Vagina (tissue), 2 donors: ENCODE results near the gene PUS3. TPM values are rescaled to one million over a fixed set of nuclear protein-coding genes. Genes with fewer than 3 reads are reported as not detected.

Experiments
- DNase-seq, 2 donors: peaks; one replicate each; pipeline ENCODE4 v3.0.0-alpha.2; 2017; ENCODE audit errors: extremely low spot score in 2 of 2
- H3K27ac ChIP-seq: fragments of 200-600 bp; sonication (generic); one replicate; pipeline ENCODE4 v1.5.1; 2019
- H3K27me3 ChIP-seq: fragments of 200-600 bp; sonication (generic); one replicate; pipeline ENCODE4 v1.5.1; 2019
- H3K36me3 ChIP-seq, 2 donors: fragments of 200-600 bp; sonication (generic); one replicate each; pipeline ENCODE4 v1.5.1; 2017 to 2019
- H3K4me1 ChIP-seq: fragments of 200-600 bp; sonication (generic); one replicate; pipeline ENCODE4 v1.5.1; 2019
- H3K4me3 ChIP-seq, 2 donors: fragments of 200-600 bp; sonication (generic); 1 replicate in 1 of 2; 2 replicates in 1 of 2; pipeline ENCODE4 v1.5.1; 2016 to 2019
- H3K9me3 ChIP-seq: fragments of 200-600 bp; sonication (generic); one replicate; pipeline ENCODE4 v1.5.1; 2019
- POLR2A ChIP-seq, 2 donors: fragments of 450-650 bp; IDR thresholded peaks; one replicate each; pipeline ENCODE4 v1.6.1; 2017; ENCODE audit warnings: antibody characterized with exemption in 2 of 2, mild to moderate bottlenecking in 2 of 2, moderate library complexity in 2 of 2
- POLR2AphosphoS5 ChIP-seq, 2 donors: sonication (generic); formaldehyde crosslinking; IDR thresholded peaks; one replicate each; pipeline ENCODE4 v1.9.0; 2017; ENCODE audit warnings: antibody characterized with exemption in 2 of 2, mild to moderate bottlenecking in 2 of 2, low read depth in 1 of 2; ENCODE audit not compliant: insufficient read depth in 1 of 2
- intact Hi-C: fragments of 100-400 bp; cut with DNase I; formaldehyde crosslinking; loops from one replicate; pipeline ENCODE4 v1.15.1; 2023
- total RNA-seq: library from RNA; depleted of rRNA; stranded (reverse); fragments of >200 nt; gene quantifications from one replicate; pipeline ENCODE4 v1.2.3, GENCODE V29; 2016
- TF ChIP-seq, protein P1 (sequence below), 3 experiments: fragments of 450-650 bp in 2 of 3; fragments of 200-600 bp in 1 of 3; sonication (generic) in 1 of 3; IDR thresholded peaks; one replicate each; pipeline ENCODE4 v1.5.1; 2017 to 2019; ENCODE audit warnings: antibody characterized with exemption in 3 of 3, mild to moderate bottlenecking in 2 of 3, moderate library complexity in 2 of 3

Gene PUS3
- total RNA-seq, 1 donor from 2014 or later, result 8.1 TPM

GRCh38 chr11:125939081-125939521, 36.1 kb upstream of the PUS3 start:
- peak; percentile 61 to 79 for DNase-seq
- no peaks in the 10 kb centered on the region for H3K9me3 ChIP-seq
- TF ChIP-seq POLR2A (IDR thresholded peaks at IDR 0.05) (no peak), POLR2AphosphoS5 (IDR thresholded peaks at IDR 0.05; ENCODE audit: insufficient read depth in 1 of 2, low read depth in 1 of 2) (no peak)
- TF ChIP-seq, protein P1, sequence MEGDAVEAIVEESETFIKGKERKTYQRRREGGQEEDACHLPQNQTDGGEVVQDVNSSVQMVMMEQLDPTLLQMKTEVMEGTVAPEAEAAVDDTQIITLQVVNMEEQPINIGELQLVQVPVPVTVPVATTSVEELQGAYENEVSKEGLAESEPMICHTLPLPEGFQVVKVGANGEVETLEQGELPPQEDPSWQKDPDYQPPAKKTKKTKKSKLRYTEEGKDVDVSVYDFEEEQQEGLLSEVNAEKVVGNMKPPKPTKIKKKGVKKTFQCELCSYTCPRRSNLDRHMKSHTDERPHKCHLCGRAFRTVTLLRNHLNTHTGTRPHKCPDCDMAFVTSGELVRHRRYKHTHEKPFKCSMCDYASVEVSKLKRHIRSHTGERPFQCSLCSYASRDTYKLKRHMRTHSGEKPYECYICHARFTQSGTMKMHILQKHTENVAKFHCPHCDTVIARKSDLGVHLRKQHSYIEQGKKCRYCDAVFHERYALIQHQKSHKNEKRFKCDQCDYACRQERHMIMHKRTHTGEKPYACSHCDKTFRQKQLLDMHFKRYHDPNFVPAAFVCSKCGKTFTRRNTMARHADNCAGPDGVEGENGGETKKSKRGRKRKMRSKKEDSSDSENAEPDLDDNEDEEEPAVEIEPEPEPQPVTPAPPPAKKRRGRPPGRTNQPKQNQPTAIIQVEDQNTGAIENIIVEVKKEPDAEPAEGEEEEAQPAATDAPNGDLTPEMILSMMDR (IDR thresholded peaks at IDR 0.05), result no peak
- intact Hi-C loops, result no loop called here
- no peaks in the 10 kb centered on the region for H3K36me3 ChIP-seq
- H3K4me1 ChIP-seq, result peaks cover 22% of the 10 kb centered on the region
- no peak overlapping the region for H3K4me3 ChIP-seq
- H3K27me3 ChIP-seq, result no peaks in the 10 kb centered on the region
- H3K27ac ChIP-seq, result no peak overlapping the region

GRCh38 chr11:125938418-125938817, 35.4 kb upstream of the PUS3 start:
- TF ChIP-seq, protein P1 (IDR thresholded peaks at IDR 0.05), result no peak
- TF ChIP-seq POLR2A (IDR thresholded peaks at IDR 0.05), result no peak
- no peak for TF ChIP-seq POLR2AphosphoS5 (IDR thresholded peaks at IDR 0.05; ENCODE audit: insufficient read depth in 1 of 2, low read depth in 1 of 2)
- H3K9me3 ChIP-seq, result no peaks in the 10 kb centered on the region
- H3K27me3 ChIP-seq, result no peaks in the 10 kb centered on the region
- intact Hi-C loops, result no loop called here
- H3K4me1 ChIP-seq, result peaks cover 22% of the 10 kb centered on the region
- H3K36me3 ChIP-seq, result no peaks in the 10 kb centered on the region
- peak; percentile 72 to 81 for DNase-seq
- no peak overlapping the region for H3K4me3 ChIP-seq
- no peak overlapping the region for H3K27ac ChIP-seq

GRCh38 chr11:125935618-125936199, 32.7 kb upstream of the PUS3 start:
- peak in 1 of 2 donors; percentile 19 for TF ChIP-seq POLR2AphosphoS5 (IDR thresholded peaks at IDR 0.05; ENCODE audit: insufficient read depth in 1 of 2, low read depth in 1 of 2)
- TF ChIP-seq, protein P1 (IDR thresholded peaks at IDR 0.05), result no peak
- intact Hi-C loops, result no loop called here
- Histone ChIP-seq H3K9me3 (no peaks in the 10 kb centered on the region), H3K36me3 (no peaks in the 10 kb centered on the region), H3K4me3 (no peak overlapping the region), H3K4me1 (peaks cover 22% of the 10 kb centered on the region), H3K27me3 (no peaks in the 10 kb centered on the region), H3K27ac (peak overlapping the region; percentile 1)
- DNase-seq, result peak; percentile 64 to 86

DNA sequence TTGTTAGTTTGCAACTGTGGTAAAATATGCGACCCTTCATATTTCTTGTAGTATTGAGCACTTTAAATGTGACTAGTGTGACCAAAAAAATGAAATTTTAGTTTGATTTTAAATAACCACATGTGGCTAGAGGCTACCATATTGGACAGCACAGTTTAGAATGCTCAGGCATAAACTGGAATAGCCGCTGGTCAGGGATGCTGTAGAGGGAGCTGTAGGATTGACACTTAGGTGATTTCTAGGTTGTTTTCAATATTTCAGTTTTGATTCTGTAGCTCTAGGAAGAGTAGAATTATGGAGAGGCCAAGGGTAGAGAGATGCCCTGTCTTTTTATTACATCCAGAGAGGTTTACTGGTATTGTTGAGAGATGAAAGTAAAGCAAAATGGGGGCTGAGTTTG, 32.0 kb upstream of the PUS3 start:
- intact Hi-C loops, result no loop called here

DNA sequence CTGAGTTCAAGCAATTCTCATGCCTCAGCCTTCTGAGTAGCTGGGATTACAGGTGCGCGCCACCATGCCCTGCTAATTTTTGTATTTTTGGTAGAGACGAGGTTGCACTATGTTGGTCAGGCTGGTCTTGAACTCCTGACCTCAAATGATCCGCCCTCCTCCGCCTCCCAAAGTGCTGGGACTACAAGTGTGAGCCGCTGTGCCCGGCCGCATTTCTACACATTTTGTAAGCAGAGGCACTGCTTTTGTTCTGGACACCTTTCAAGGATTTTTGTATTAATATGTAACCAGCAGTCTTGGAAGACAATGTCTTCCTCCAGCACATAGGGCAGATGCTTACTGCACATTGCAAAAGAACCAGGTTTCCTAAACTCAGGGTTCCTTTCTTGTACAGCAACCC, 31.5 kb upstream of the PUS3 start:
- Histone ChIP-seq H3K36me3 (no peaks in the 10 kb centered on the region), H3K4me1 (peaks cover 21% of the 10 kb centered on the region), H3K27me3 (no peaks in the 10 kb centered on the region), H3K4me3 (no peak overlapping the region), H3K9me3 (no peaks in the 10 kb centered on the region), H3K27ac (no peak overlapping the region)
- no peak for TF ChIP-seq POLR2AphosphoS5 (IDR thresholded peaks at IDR 0.05; ENCODE audit: insufficient read depth in 1 of 2, low read depth in 1 of 2)
- TF ChIP-seq POLR2A (IDR thresholded peaks at IDR 0.05), result no peak
- TF ChIP-seq, protein P1 (IDR thresholded peaks at IDR 0.05), result no peak
- intact Hi-C loops, result no loop called here
- peak in 1 of 2 donors; percentile 64 for DNase-seq

More for the DNA sequence above, 32.0 kb upstream of the PUS3 start:
- no peaks in the 10 kb centered on the region for H3K27me3 ChIP-seq
- H3K9me3 ChIP-seq, result no peaks in the 10 kb centered on the region
- H3K36me3 ChIP-seq, result no peaks in the 10 kb centered on the region
- no peak for DNase-seq
- TF ChIP-seq POLR2A (IDR thresholded peaks at IDR 0.05), result no peak
- TF ChIP-seq, protein P1 (IDR thresholded peaks at IDR 0.05), result no peak
- no peak for TF ChIP-seq POLR2AphosphoS5 (IDR thresholded peaks at IDR 0.05; ENCODE audit: insufficient read depth in 1 of 2, low read depth in 1 of 2)
- H3K4me3 ChIP-seq, result no peak overlapping the region
- no peak overlapping the region for H3K27ac ChIP-seq
- H3K4me1 ChIP-seq, result peaks cover 22% of the 10 kb centered on the region
